Chondrocyte (in vitro differentiated cells): Measurements from ENCODE around the gene ZNF408. TPM values are rescaled to one million over a fixed set of nuclear protein-coding genes. Genes with fewer than 3 reads are reported as not detected.

Experiments
- DNase-seq: peaks from one replicate; pipeline ENCODE4 v3.0.0; 2021; ENCODE audit warnings: mixed read lengths, low spot score
- H3K27ac Mint-ChIP-seq: one replicate; pipeline ENCODE4 v1.8.0; 2021; ENCODE audit warnings: mild to moderate bottlenecking, moderate library complexity, mixed read lengths; ENCODE audit not compliant: unreplicated experiment
- H3K27me3 Mint-ChIP-seq: 2 replicates; pipeline ENCODE4 v1.8.0; 2021; ENCODE audit warnings: low read depth, mixed read lengths
- H3K36me3 Mint-ChIP-seq: 2 replicates; pipeline ENCODE4 v1.8.0; 2021; ENCODE audit warnings: low read depth, mixed read lengths
- H3K4me1 Mint-ChIP-seq: 2 replicates; pipeline ENCODE4 v1.8.0; 2021; ENCODE audit warnings: low read depth, mild to moderate bottlenecking, mixed read lengths
- H3K4me3 Mint-ChIP-seq: one replicate; pipeline ENCODE4 v1.8.0; 2021; ENCODE audit warnings: mild to moderate bottlenecking, moderate library complexity, mixed read lengths; ENCODE audit not compliant: unreplicated experiment
- H3K9me3 Mint-ChIP-seq: 2 replicates; pipeline ENCODE4 v1.8.0; 2021; ENCODE audit warnings: low read depth, mixed read lengths
- total RNA-seq: library from RNA; stranded (reverse); gene quantifications from 3 replicates; pipeline ENCODE4 v1.2.1, GENCODE V29; 2021
- TF ChIP-seq, protein P1 (sequence below): fragments of 200-600 bp; sonication (generic); IDR thresholded peaks from 2 replicates; pipeline ENCODE4 v1.5.0; 2021; ENCODE audit warnings: antibody characterized with exemption, mild to moderate bottlenecking, moderate library complexity

Gene ZNF408
- total RNA-seq, 1 donor from 2014 or later, result 15.5 TPM

DNA sequence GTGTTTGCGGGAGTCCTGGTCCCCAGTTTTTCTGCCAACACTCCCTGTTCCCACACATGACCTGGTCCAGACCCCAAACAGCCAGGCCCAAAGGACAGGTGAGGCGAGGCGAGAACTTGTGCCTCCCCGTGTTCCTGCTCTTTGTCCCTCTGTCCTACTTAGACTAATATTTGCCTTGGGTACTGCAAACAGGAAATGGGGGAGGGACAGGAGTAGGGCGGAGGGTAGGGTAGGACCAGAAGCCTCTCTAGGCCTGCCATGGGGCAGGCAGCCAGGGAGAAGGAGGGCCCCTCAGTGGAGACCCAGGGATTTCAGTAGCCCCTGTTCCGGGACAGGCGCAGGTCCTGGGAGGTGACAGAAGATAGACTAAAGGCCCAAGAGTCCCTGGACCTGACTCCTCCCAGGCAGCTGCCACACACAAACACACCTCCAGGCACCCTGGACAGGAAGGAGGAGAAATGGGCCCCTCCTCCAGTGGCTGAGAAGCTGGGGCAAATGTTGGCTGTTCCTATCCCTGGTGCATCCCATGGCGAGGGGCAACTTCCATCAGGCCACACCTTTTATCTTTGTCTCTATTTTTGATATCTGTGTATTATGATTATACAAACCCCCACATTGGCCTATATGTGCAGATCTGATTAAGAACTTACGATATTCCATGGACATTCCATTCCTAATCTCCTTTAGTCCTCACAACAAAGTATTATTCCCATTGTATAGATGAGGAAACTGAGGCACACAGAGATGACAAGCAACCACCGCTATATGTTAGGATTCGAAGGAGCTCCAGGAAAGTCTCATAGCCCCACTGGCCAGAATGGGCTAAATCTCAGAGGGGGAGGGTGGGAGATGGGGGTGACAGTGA, 17.6 kb downstream of the ZNF408 start:
- H3K4me3 Mint-ChIP-seq, result no peak overlapping the region
- H3K27ac Mint-ChIP-seq, result no peak overlapping the region
- peaks cover 37% of the 10 kb centered on the region for H3K4me1 Mint-ChIP-seq
- DNase-seq, result no peak
- H3K36me3 Mint-ChIP-seq, result no peaks in the 10 kb centered on the region
- no peaks in the 10 kb centered on the region for H3K9me3 Mint-ChIP-seq
- H3K27me3 Mint-ChIP-seq, result no peaks in the 10 kb centered on the region
- TF ChIP-seq, protein P1, sequence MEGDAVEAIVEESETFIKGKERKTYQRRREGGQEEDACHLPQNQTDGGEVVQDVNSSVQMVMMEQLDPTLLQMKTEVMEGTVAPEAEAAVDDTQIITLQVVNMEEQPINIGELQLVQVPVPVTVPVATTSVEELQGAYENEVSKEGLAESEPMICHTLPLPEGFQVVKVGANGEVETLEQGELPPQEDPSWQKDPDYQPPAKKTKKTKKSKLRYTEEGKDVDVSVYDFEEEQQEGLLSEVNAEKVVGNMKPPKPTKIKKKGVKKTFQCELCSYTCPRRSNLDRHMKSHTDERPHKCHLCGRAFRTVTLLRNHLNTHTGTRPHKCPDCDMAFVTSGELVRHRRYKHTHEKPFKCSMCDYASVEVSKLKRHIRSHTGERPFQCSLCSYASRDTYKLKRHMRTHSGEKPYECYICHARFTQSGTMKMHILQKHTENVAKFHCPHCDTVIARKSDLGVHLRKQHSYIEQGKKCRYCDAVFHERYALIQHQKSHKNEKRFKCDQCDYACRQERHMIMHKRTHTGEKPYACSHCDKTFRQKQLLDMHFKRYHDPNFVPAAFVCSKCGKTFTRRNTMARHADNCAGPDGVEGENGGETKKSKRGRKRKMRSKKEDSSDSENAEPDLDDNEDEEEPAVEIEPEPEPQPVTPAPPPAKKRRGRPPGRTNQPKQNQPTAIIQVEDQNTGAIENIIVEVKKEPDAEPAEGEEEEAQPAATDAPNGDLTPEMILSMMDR, result no peak

DNA sequence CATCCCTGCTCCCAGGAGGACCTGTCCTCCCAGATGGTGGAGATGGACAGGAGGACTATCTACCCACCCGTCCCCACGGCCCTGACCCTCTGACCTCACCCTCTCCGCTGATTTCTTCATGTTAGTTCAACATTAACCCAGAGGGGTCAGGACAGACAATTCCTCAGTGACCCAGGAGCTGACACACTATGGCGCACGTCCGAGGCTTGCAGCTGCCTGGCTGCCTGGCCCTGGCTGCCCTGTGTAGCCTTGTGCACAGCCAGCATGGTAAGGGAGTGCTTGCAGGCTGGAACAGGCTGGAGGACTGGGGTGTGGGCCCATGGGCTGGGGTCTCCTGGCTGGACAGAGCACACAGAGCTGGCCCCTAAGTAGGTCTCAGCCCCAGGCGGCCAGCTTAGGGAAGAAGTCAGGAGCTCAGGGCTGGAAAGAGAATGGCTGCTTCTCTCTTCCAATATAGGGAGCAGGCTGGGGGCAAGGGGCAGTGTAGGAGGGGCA, 18.3 kb downstream of the ZNF408 start, which contains the start of gene F2:
TSS of gene F2 (plus strand) at position 166 of the 495 bp plus-strand sequence. CDS start at position 189, 23 bp downstream.
- Mint-ChIP-seq H3K4me3 (no peak within 1 kb of the TSS), H3K36me3 (no peaks in the 10 kb centered on the region), H3K27ac (no peak within 1 kb of the TSS), H3K27me3 (no peaks in the 10 kb centered on the region), H3K4me1 (peaks cover 38% of the 10 kb centered on the region), H3K9me3 (no peaks in the 10 kb centered on the region)
- DNase-seq, result no peak
- TF ChIP-seq, protein P1, result no peak

DNA sequence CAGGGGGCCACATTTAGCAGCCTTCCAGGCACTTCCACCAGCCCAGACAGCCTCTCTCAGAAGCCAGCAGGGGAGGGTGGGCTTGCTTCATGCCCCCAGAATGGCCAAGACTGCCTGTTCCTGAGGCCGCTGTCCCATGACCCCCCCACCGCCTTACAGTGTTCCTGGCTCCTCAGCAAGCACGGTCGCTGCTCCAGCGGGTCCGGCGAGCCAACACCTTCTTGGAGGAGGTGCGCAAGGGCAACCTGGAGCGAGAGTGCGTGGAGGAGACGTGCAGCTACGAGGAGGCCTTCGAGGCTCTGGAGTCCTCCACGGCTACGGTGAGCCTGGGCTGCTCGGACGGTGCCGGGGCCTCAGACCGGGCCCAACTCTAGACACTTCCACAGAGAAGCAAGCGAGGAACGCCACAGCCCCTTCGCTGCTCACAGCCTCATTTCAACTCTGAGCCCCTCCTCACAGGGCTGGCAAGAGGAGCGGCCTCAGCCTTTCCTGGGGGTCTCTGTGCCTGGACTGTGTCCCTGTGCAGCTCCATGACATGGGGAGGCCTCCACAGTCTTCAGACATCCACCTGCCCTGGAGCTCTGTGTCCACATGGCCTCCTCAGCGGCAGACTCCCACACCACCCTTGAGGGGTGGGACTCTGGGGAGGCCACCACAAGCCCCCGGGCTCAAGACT, 18.9 kb downstream of the ZNF408 start:
- no peaks in the 10 kb centered on the region for H3K9me3 Mint-ChIP-seq
- H3K36me3 Mint-ChIP-seq, result no peaks in the 10 kb centered on the region
- H3K4me1 Mint-ChIP-seq, result peaks cover 35% of the 10 kb centered on the region
- H3K4me3 Mint-ChIP-seq, result no peak overlapping the region
- TF ChIP-seq, protein P1, result no peak
- DNase-seq, result no peak
- H3K27me3 Mint-ChIP-seq, result no peaks in the 10 kb centered on the region
- no peak overlapping the region for H3K27ac Mint-ChIP-seq

DNA sequence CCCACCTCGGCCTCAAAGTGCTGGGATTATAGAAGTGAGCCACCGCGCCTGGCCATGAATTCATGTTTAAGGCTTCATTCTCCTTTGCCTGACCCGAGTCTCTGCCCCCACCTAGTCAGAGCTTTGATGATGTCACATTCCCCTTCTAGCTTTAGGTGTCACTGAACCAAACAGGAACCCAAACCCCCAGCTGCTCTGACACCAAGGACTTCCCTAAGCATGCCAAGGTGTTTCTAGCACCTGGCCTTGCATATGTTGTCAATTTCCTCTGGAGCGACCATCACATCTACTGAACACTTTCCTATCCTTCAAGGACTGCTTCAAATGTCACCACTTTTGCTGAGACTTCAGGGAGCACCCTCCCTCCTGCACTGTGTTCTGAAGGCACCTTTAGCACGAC, 20.5 kb downstream of the ZNF408 start:
- no peaks in the 10 kb centered on the region for H3K36me3 Mint-ChIP-seq
- no peak overlapping the region for H3K27ac Mint-ChIP-seq
- peaks cover 22% of the 10 kb centered on the region for H3K4me1 Mint-ChIP-seq
- no peak for DNase-seq
- TF ChIP-seq, protein P1, result no peak
- no peak overlapping the region for H3K4me3 Mint-ChIP-seq
- H3K9me3 Mint-ChIP-seq, result no peaks in the 10 kb centered on the region
- H3K27me3 Mint-ChIP-seq, result no peaks in the 10 kb centered on the region
